A549 (cell line): Measurements from ENCODE around the gene GSTM2. TPM values are rescaled to one million over a fixed set of nuclear protein-coding genes. Genes with fewer than 3 reads are reported as not detected.
A peak's percentile ranks its signal among the peaks of the same experiment; 100 is the strongest.

Experiments
- ATAC-seq, 2 experiments: fragments of 200-7000 bp in 1 of 2; fragments of >200 bp in 1 of 2; cut with Nextera tagmentation in 1 of 2; cut with Tn5 transposase in 1 of 2; 3 replicates each; pipeline versions ENCODE4 v1.8.0 to v1.9.1; 2018 to 2020; ENCODE audit warnings: mild to moderate bottlenecking in 1 of 2, moderate library complexity in 1 of 2
- CTCF ChIA-PET: fragments of 300-600 bp; sonication (Branson Sonifier 250); formaldehyde crosslinking; extraction: SDS; loops from one replicate; lab custom pipeline; 2021; ENCODE audit warnings: antibody characterized with exemption, inconsistent platforms; lab: Yijun Ruan, JAX
- POLR2A ChIA-PET: fragments of 350-600 bp; formaldehyde crosslinking; extraction: SDS; loops from one replicate; lab custom pipeline; 2021; ENCODE audit warnings: antibody characterized with exemption, inconsistent platforms; lab: Yijun Ruan, JAX
- DNase-seq, 2 experiments: peaks; one replicate each; pipeline versions ENCODE4 v3.0.0 to v3.0.0-alpha.2; 2011 to 2016; ENCODE audit warnings: low read depth in 1 of 2, low spot score in 1 of 2
- FAIRE-seq: peaks from 2 replicates; lab custom pipeline; 2011; peaks lifted over from hg19 to GRCh38; lab: Jason Lieb, UNC
- H3K27ac ChIP-seq, 2 experiments: fragments of >200 bp; sonication (Bioruptor Twin); formaldehyde crosslinking; 3 replicates each; pipeline ENCODE4 v1.5.1; 2016 to 2017
- H3K4me1 ChIP-seq: fragments of >200 bp; sonication (Bioruptor Twin); formaldehyde crosslinking; 3 replicates; pipeline ENCODE4 v1.6.1; 2016
- H3K4me2 ChIP-seq: fragments of >200 bp; sonication (Bioruptor Twin); formaldehyde crosslinking; 3 replicates; pipeline ENCODE4 v1.6.1; 2016
- H3K4me3 ChIP-seq: fragments of >200 bp; sonication (Bioruptor Twin); formaldehyde crosslinking; 3 replicates; pipeline ENCODE4 v1.5.1; 2016
- H3K9me3 ChIP-seq: fragments of >200 bp; sonication (Bioruptor Twin); formaldehyde crosslinking; 3 replicates; pipeline ENCODE4 v1.6.1; 2016
- CBX8 ChIP-seq: fragments of 200-600 bp; sonication (generic); IDR thresholded peaks from 2 replicates; pipeline ENCODE4 v1.6.1; 2016
- CHD2 ChIP-seq: fragments of 150-350 bp; IDR thresholded peaks from 2 replicates; pipeline ENCODE4 v1.6.1; 2014; ENCODE audit warnings: low read length; ENCODE audit not compliant: partially characterized antibody
- EP300 ChIP-seq, 2 experiments: fragments of >200 bp; sonication (Bioruptor Twin); formaldehyde crosslinking; IDR thresholded peaks; 2 replicates in 1 of 2; 3 replicates in 1 of 2; pipeline ENCODE4 v1.6.1; 2016 to 2017
- HEYL ChIP-seq: fragments of 250-450 bp; sonication (Bioruptor Pico); IDR thresholded peaks from 2 replicates; pipeline ENCODE4 v1.8.0; 2021; ENCODE audit warnings: mild to moderate bottlenecking, moderate library complexity
- HMGXB4 ChIP-seq: fragments of 250-450 bp; sonication (Bioruptor Pico); IDR thresholded peaks from 2 replicates; pipeline ENCODE4 v1.5.0; 2021; ENCODE audit warnings: mild to moderate bottlenecking, moderate library complexity, borderline replicate concordance
- HOXB13 ChIP-seq: fragments of 250-450 bp; sonication (Bioruptor Pico); IDR thresholded peaks from 2 replicates; pipeline ENCODE4 v1.5.0; 2020; ENCODE audit warnings: low read depth, mild to moderate bottlenecking, moderate library complexity
- JUNB ChIP-seq: fragments of >200 bp; sonication (Bioruptor Twin); formaldehyde crosslinking; IDR thresholded peaks from 2 replicates; pipeline ENCODE4 v1.6.1; 2016
- KDM1A ChIP-seq: fragments of 200-600 bp; sonication (generic); IDR thresholded peaks from 2 replicates; pipeline ENCODE4 v1.6.1; 2016; ENCODE audit warnings: low read depth, mild to moderate bottlenecking
- KDM5A ChIP-seq: fragments of 200-600 bp; sonication (generic); IDR thresholded peaks from 2 replicates; pipeline ENCODE4 v1.6.1; 2016; ENCODE audit warnings: antibody characterized with exemption, mild to moderate bottlenecking
- MAFK ChIP-seq: fragments of 450-650 bp; IDR thresholded peaks from 2 replicates; pipeline ENCODE4 v1.6.1; 2014; ENCODE audit not compliant: partially characterized antibody
- NPAS2 ChIP-seq: fragments of 250-450 bp; sonication (Bioruptor Pico); IDR thresholded peaks from 2 replicates; pipeline ENCODE4 v1.8.0; 2022; ENCODE audit warnings: mild to moderate bottlenecking, moderate library complexity, borderline replicate concordance
- PHF8 ChIP-seq: fragments of 200-600 bp; sonication (generic); IDR thresholded peaks from 2 replicates; pipeline ENCODE4 v1.6.1; 2016; ENCODE audit warnings: low read depth, mild to moderate bottlenecking, antibody characterized with exemption, moderate library complexity, borderline replicate concordance
- POLR2A ChIP-seq: IDR thresholded peaks from 2 replicates; pipeline ENCODE4 v1.6.1; 2012; ENCODE audit warnings: mild to moderate bottlenecking, low read length
- POLR2AphosphoS2 ChIP-seq: conservative IDR thresholded peaks from 2 replicates; pipeline ENCODE4 v1.6.1; 2012; ENCODE audit warnings: low read length, improper control_type of control experiment, inconsistent platforms
- RARB ChIP-seq: fragments of 250-450 bp; sonication (Bioruptor Pico); IDR thresholded peaks from 2 replicates; pipeline ENCODE4 v1.8.0; 2021; ENCODE audit warnings: mild to moderate bottlenecking, moderate library complexity
- RCOR1 ChIP-seq: fragments of 150-350 bp; IDR thresholded peaks from 2 replicates; pipeline ENCODE4 v1.6.1; 2014; ENCODE audit warnings: antibody characterized with exemption, low read length, low read depth
- SREBF2 ChIP-seq: fragments of 450-650 bp; IDR thresholded peaks from 2 replicates; pipeline ENCODE4 v1.6.1; 2014; ENCODE audit warnings: mild to moderate bottlenecking, moderate library complexity
- TFCP2L1 ChIP-seq: fragments of 250-450 bp; sonication (Bioruptor Pico); IDR thresholded peaks from 2 replicates; pipeline ENCODE4 v1.5.0; 2021; ENCODE audit warnings: mild to moderate bottlenecking
- ZFP36 ChIP-seq: fragments of 450-650 bp; IDR thresholded peaks from 2 replicates; pipeline ENCODE4 v1.6.1; 2014; ENCODE audit warnings: borderline replicate concordance; ENCODE audit not compliant: partially characterized antibody
- WGBS: methylation state at CpG from one replicate; pipeline ENCODE4 v1.1.6; 2017; ENCODE audit errors: missing lambda C conversion rate; 5-methylcytosine and 5-hydroxymethylcytosine counted together
- polyA plus RNA-seq, 4 experiments: library from polyadenylated mRNA; depleted of rRNA in 3 of 4; stranded (reverse); fragments of >200 nt; fragmentation: RNase III in 1 of 4; extraction: RNeasy Plus Mini Kit Qiagen cat#74134 plus additional on column Dnase treatment in 1 of 4; gene quantifications; 2 replicates in 3 of 4; 3 replicates in 1 of 4; pipeline ENCODE4 v1.2.3, GENCODE V29; 2011 to 2017
- TF ChIP-seq, protein P1 (sequence below): fragments of 150-350 bp; IDR thresholded peaks from 2 replicates; pipeline ENCODE4 v1.6.1; 2014; ENCODE audit warnings: low read depth, mild to moderate bottlenecking, low read length
- TF ChIP-seq, protein P2 (sequence below): fragments of 450-650 bp; IDR thresholded peaks from 2 replicates; pipeline ENCODE4 v1.6.1; 2014; ENCODE audit warnings: antibody characterized with exemption
- TF ChIP-seq, protein P3 (sequence below): IDR thresholded peaks from 2 replicates; pipeline ENCODE4 v1.6.1; 2012; ENCODE audit warnings: low read depth, borderline replicate concordance
- TF ChIP-seq, protein P4 (sequence below): fragments of >200 bp; sonication (Bioruptor Twin); formaldehyde crosslinking; IDR thresholded peaks from 3 replicates; pipeline ENCODE4 v1.5.1; 2016

GSTM2 gene
- polyA plus RNA-seq, 2 of the 4 experiments (the other 2 are of a cell fraction), result 4.8 to 6.5 TPM

GRCh38 chr1:109714661-109715372 lies 47.0 kb downstream of the GSTM2 start:
- no peak for DNase-seq
- H3K4me2 ChIP-seq, result no peak overlapping the region
- no peak overlapping the region for H3K27ac ChIP-seq
- CTCF ChIA-PET, result interaction anchor here (1.6 to 3.2 kb wide), 2 partner anchors 59 to 270 kb away, joined by 3 to 13 read pairs; partner anchors contain the start of gene AHCYL1
- no peak for ATAC-seq
- FAIRE-seq, result no peak
- POLR2A ChIA-PET, result no interaction called here
- TF ChIP-seq RARB (CRISPR knock-in tag) (no peak), JUNB (no peak), HOXB13 (CRISPR knock-in tag) (no peak), CHD2 (no peak), RCOR1 (no peak), KDM1A (no peak), TFCP2L1 (CRISPR knock-in tag) (no peak), ZFP36 (no peak)
- TF ChIP-seq, protein P1, sequence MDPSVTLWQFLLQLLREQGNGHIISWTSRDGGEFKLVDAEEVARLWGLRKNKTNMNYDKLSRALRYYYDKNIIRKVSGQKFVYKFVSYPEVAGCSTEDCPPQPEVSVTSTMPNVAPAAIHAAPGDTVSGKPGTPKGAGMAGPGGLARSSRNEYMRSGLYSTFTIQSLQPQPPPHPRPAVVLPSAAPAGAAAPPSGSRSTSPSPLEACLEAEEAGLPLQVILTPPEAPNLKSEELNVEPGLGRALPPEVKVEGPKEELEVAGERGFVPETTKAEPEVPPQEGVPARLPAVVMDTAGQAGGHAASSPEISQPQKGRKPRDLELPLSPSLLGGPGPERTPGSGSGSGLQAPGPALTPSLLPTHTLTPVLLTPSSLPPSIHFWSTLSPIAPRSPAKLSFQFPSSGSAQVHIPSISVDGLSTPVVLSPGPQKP, result no peak
- TF ChIP-seq, all 56 proteins: peak for 0
- Histone ChIP-seq H3K4me3 (no peak overlapping the region), H3K9me3 (no peaks in the 10 kb centered on the region), H3K4me1 (peaks cover 14% of the 10 kb centered on the region; the same call in 2 of the 3 replicates)
- WGBS, result 82% methylated on average over 12 of the region's 12 CpGs

DNA sequence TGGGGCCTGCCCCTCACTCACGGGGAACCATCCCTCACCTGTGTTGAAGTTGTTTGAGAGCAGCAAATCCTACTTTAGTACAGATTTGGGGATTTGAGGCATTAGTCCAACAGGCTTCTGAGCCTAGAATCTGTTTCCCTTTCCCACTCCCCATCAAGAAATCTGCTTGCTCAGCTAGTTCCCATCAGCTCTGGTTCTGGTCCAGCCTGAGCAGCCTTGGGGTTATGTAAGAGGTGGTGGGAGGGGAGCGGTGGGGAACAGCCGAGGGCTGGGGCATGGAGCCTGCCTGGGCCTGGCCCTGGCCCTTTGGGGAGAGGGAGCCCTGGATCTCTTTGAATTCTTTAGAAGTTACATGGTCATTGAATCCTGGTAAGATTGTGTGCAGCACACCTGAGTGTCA lies 48.3 kb downstream of the GSTM2 start:
- 93% methylated on average over 2 of the region's 3 CpGs for WGBS
- ChIA-PET POLR2A (no interaction called here), CTCF (interaction anchor here (1.6 to 3.2 kb wide), 2 partner anchors 57 to 269 kb away, joined by 3 to 13 read pairs; partner anchors contain the start of gene AHCYL1)
- no peak for FAIRE-seq
- TF ChIP-seq MAFK, result peak; percentile 38
- no peak for TF ChIP-seq HEYL (CRISPR knock-in tag)
- TF ChIP-seq KDM5A, result no peak
- TF ChIP-seq, protein P2, sequence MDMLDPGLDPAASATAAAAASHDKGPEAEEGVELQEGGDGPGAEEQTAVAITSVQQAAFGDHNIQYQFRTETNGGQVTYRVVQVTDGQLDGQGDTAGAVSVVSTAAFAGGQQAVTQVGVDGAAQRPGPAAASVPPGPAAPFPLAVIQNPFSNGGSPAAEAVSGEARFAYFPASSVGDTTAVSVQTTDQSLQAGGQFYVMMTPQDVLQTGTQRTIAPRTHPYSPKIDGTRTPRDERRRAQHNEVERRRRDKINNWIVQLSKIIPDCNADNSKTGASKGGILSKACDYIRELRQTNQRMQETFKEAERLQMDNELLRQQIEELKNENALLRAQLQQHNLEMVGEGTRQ, result no peak
- no peak for TF ChIP-seq PHF8
- peaks cover 14% of the 10 kb centered on the region; the same call in 2 of the 3 replicates for H3K4me1 ChIP-seq
- no peak for DNase-seq
- 0 out of 6 replicates have a peak overlapping the region, but pooled peaks of 1 of the 2 experiments have one; percentile 23 for H3K27ac ChIP-seq
- H3K9me3 ChIP-seq, result no peaks in the 10 kb centered on the region
- no peak for ATAC-seq
- no peak overlapping the region for H3K4me2 ChIP-seq
- H3K4me3 ChIP-seq, result no peak overlapping the region

- CTCF ChIA-PET, result interaction anchor here (1.1 to 3.2 kb wide), 3 partner anchors 11 to 266 kb away, joined by 3 to 13 read pairs (median 3); no protein-coding TSS in a partner anchor
- WGBS, result 76% methylated on average over 3 of the region's 3 CpGs
- Histone ChIP-seq H3K4me3 (no peak overlapping the region), H3K4me2 (no peak overlapping the region), H3K27ac (0 out of 6 replicates have a peak overlapping the region, but pooled peaks of 1 of the 2 experiments have one; percentile 23), H3K9me3 (no peaks in the 10 kb centered on the region), H3K4me1 (peaks cover 14% of the 10 kb centered on the region; the same call in 2 of the 3 replicates)
- POLR2A ChIA-PET, result no interaction called here
- TF ChIP-seq, protein P3, sequence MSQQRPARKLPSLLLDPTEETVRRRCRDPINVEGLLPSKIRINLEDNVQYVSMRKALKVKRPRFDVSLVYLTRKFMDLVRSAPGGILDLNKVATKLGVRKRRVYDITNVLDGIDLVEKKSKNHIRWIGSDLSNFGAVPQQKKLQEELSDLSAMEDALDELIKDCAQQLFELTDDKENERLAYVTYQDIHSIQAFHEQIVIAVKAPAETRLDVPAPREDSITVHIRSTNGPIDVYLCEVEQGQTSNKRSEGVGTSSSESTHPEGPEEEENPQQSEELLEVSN, result no peak
- TF ChIP-seq POLR2A, result no peak
- TF ChIP-seq, protein P4, sequence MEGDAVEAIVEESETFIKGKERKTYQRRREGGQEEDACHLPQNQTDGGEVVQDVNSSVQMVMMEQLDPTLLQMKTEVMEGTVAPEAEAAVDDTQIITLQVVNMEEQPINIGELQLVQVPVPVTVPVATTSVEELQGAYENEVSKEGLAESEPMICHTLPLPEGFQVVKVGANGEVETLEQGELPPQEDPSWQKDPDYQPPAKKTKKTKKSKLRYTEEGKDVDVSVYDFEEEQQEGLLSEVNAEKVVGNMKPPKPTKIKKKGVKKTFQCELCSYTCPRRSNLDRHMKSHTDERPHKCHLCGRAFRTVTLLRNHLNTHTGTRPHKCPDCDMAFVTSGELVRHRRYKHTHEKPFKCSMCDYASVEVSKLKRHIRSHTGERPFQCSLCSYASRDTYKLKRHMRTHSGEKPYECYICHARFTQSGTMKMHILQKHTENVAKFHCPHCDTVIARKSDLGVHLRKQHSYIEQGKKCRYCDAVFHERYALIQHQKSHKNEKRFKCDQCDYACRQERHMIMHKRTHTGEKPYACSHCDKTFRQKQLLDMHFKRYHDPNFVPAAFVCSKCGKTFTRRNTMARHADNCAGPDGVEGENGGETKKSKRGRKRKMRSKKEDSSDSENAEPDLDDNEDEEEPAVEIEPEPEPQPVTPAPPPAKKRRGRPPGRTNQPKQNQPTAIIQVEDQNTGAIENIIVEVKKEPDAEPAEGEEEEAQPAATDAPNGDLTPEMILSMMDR, result no peak
- TF ChIP-seq, protein P1, result no peak
- no peak for TF ChIP-seq EP300 (IDR thresholded peaks at IDR 0.05)
- TF ChIP-seq PHF8, result no peak
- TF ChIP-seq NPAS2, result no peak
- no peak for TF ChIP-seq SREBF2
- no peak for TF ChIP-seq KDM1A
- no peak for TF ChIP-seq CHD2
- no peak for TF ChIP-seq HMGXB4
- TF ChIP-seq POLR2AphosphoS2, result no peak
- TF ChIP-seq CBX8, result no peak
- no peak for TF ChIP-seq JUNB
- no peak for ATAC-seq
- DNase-seq, result no peak
- FAIRE-seq, result no peak
These were observed 48.8 kb downstream of the GSTM2 start for GRCh38 chr1:109716570-109717090.
